Rectal smooth muscle tissue (tissue), 1 donor: ENCODE results near the gene SLC4A2.

ENCODE experiments used
- H3K27ac ChIP-seq: one replicate; pipeline ENCODE4 v1.7.0; 2013; ENCODE audit warnings: low read depth, low read length, inconsistent platforms
- H3K27me3 ChIP-seq: one replicate; pipeline ENCODE4 v1.7.0; 2013; ENCODE audit warnings: low read length; ENCODE audit not compliant: control insufficient read depth, insufficient read depth
- H3K36me3 ChIP-seq: one replicate; pipeline ENCODE4 v1.7.0; 2013; ENCODE audit warnings: low read length; ENCODE audit not compliant: control insufficient read depth, insufficient read depth
- H3K4me1 ChIP-seq: one replicate; pipeline ENCODE4 v1.7.0; 2013; ENCODE audit warnings: low read length; ENCODE audit not compliant: control insufficient read depth, insufficient read depth
- H3K4me3 ChIP-seq: one replicate; pipeline ENCODE4 v1.7.0; 2013; ENCODE audit warnings: low read length
- H3K9ac ChIP-seq: one replicate; pipeline ENCODE4 v1.7.0; 2013; ENCODE audit warnings: low read length

SLC4A2 gene

GRCh38 chr7:151083824-151084160, 24.4 kb downstream of the SLC4A2 start:
- H3K27ac ChIP-seq, result peak overlapping the region; percentile 95
- H3K9ac ChIP-seq, result no peak overlapping the region
- peak overlapping the region; percentile 76 for H3K4me3 ChIP-seq
- H3K36me3 ChIP-seq, result no peaks in the 10 kb centered on the region
- H3K27me3 ChIP-seq, result no peaks in the 10 kb centered on the region
- H3K4me1 ChIP-seq, result peaks cover 43% of the 10 kb centered on the region

DNA sequence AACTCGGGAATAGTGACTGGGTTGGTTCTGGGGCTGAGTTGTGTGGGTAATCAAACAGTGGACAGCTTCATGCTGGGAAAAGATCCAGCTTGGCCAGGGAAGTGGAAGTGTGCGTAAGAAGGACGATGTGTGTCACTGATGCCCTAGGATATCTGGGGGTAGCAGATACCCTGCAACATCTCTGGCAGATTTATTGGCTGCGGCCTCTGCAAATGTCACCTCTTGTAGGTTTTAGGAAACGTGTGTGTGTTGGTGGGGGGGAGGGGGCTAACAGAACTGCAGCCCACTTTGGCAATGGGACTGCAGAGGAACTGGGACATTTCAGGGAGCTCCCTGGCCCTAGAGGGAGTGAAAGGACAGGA, 25.9 kb downstream of the SLC4A2 start:
- peak overlapping the region; percentile 79 for H3K4me3 ChIP-seq
- no peaks in the 10 kb centered on the region for H3K27me3 ChIP-seq
- H3K36me3 ChIP-seq, result no peaks in the 10 kb centered on the region
- H3K27ac ChIP-seq, result peak overlapping the region; percentile 94
- peaks cover 47% of the 10 kb centered on the region for H3K4me1 ChIP-seq
- H3K9ac ChIP-seq, result no peak overlapping the region

GRCh38 chr7:151085691-151086620, 26.6 kb downstream of the SLC4A2 start, which contains the start of gene AGAP3:
Gene AGAP3, plus strand, starts transcription at chr7:151086475. Its CDS starts 267 bp downstream, at chr7:151086742.
- peak within 1 kb of the TSS; percentile 90 for H3K4me3 ChIP-seq
- H3K27ac ChIP-seq, result peak within 1 kb of the TSS; percentile 94
- H3K27me3 ChIP-seq, result no peaks in the 10 kb centered on the region
- H3K9ac ChIP-seq, result peak within 1 kb of the TSS; percentile 86
- H3K4me1 ChIP-seq, result peaks cover 47% of the 10 kb centered on the region
- no peaks in the 10 kb centered on the region for H3K36me3 ChIP-seq

- H3K9ac ChIP-seq, result peak overlapping the region; percentile 38
- peak overlapping the region; percentile 90 for H3K4me3 ChIP-seq
- H3K36me3 ChIP-seq, result no peaks in the 10 kb centered on the region
- peak overlapping the region; percentile 91 for H3K27ac ChIP-seq
- no peaks in the 10 kb centered on the region for H3K27me3 ChIP-seq
- peaks cover 46% of the 10 kb centered on the region for H3K4me1 ChIP-seq
Measured at GRCh38 chr7:151086802-151087244, 27.4 kb downstream of the SLC4A2 start.

GRCh38 chr7:151087245-151088018, 28.0 kb downstream of the SLC4A2 start:
- peak overlapping the region; percentile 91 for H3K27ac ChIP-seq

GRCh38 chr7:151088019-151088855, 28.8 kb downstream of the SLC4A2 start:
- no peaks in the 10 kb centered on the region for H3K27me3 ChIP-seq
- no peaks in the 10 kb centered on the region for H3K36me3 ChIP-seq
- H3K9ac ChIP-seq, result peak overlapping the region; percentile 56
- H3K27ac ChIP-seq, result peak overlapping the region; percentile 91
- H3K4me3 ChIP-seq, result peak overlapping the region; percentile 90
- peaks cover 39% of the 10 kb centered on the region for H3K4me1 ChIP-seq

More at GRCh38 chr7:151087245-151088018, 28.0 kb downstream of the SLC4A2 start:
- peak overlapping the region; percentile 38 for H3K9ac ChIP-seq
- peaks cover 42% of the 10 kb centered on the region for H3K4me1 ChIP-seq
- peak overlapping the region; percentile 90 for H3K4me3 ChIP-seq
- H3K36me3 ChIP-seq, result no peaks in the 10 kb centered on the region
- H3K27me3 ChIP-seq, result no peaks in the 10 kb centered on the region

DNA sequence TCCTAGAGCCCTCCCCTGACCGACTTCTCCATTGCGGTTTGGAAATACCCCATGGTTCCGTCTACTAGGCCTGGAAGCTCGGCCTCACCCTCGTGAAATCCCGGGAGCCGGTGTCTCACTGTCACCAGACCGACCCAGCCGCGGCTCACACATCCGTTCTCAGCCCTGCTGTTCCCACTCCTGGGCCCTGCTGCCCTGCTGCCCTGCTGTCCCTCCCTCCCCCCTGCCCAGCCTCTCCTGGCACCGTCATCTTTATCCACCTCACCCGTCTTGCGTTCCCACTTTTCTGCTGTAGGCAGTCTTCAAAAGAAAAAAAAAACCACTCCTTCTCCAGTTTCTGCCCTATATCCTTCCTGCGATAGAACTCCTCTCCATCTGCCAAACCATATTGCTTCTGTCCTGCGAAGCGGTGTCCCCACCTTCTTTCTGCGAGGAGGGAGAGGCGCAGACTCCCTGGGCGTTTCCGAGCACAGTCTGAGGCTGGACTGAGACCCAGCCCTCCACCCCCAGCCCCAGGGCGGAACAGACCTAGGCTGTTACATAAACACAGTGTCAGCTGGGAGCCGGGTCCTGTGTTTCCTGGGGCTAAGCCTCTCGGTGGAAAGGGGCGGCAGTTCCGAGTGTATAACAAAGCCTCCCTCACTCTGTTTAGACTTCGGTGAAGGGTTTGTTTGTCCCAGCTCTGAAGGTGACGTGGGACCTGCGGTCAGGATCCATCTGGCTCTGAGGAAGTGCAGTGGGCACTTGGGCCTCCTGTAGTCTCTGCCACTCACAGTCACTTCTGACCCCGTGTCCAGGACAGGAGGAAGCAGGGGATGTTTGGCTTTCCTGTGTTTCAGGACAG, 29.7 kb downstream of the SLC4A2 start:
- H3K4me1 ChIP-seq, result peaks cover 39% of the 10 kb centered on the region
- H3K4me3 ChIP-seq, result peak overlapping the region; percentile 90
- H3K27me3 ChIP-seq, result no peaks in the 10 kb centered on the region
- no peaks in the 10 kb centered on the region for H3K36me3 ChIP-seq
- H3K9ac ChIP-seq, result peak overlapping the region; percentile 21
- peak overlapping the region; percentile 91 for H3K27ac ChIP-seq

DNA sequence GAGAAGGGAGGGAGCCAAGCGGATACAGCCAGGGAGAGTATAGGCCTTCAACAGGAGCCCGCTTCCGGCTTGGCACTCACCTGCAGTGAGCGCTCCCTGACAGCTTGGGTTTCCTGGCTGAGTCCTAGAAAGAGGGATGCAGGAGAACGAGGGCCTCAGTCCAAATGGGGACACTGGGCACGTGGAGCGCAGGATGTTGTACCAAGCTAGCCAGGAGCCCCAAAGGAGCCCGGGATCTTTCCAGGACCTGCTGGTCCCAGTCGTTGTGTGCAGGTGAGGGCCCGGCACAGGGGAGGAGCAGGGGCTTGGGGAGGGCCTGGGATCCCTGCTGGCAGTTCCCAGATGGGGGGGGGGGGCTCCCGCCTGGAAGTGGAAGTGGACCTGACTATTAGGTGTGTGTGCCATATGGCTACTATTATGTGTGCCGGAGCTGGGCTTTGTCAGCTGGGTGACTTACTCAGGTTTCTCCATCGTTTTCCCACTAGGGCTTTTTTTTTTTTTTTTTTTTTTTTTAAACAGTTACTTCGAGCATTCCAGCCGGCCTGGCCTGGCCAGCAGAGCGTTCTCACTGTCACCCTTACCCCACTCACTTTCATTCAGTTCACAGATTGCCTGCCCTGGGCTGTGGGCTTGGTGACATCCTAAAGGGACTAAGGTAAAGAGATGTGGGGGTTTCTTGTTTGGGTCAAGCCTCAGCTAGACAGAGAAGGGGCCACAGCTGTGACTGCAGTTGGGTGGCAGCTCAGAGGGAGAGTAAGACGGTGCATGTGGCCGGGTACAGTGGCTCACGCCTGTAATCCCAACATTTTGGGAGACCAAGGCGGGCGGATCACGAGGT, 30.7 kb downstream of the SLC4A2 start:
- Histone ChIP-seq H3K9ac (peak overlapping the region; percentile 10), H3K4me3 (peak overlapping the region; percentile 90), H3K27me3 (no peaks in the 10 kb centered on the region), H3K36me3 (no peaks in the 10 kb centered on the region), H3K4me1 (peaks cover 39% of the 10 kb centered on the region), H3K27ac (peak overlapping the region; percentile 91)

- Histone ChIP-seq H3K27ac (no peak overlapping the region), H3K4me3 (no peak overlapping the region), H3K4me1 (peaks cover 32% of the 10 kb centered on the region), H3K36me3 (no peaks in the 10 kb centered on the region), H3K9ac (no peak overlapping the region), H3K27me3 (no peaks in the 10 kb centered on the region)
Measured at GRCh38 chr7:151091003-151091402, 31.6 kb downstream of the SLC4A2 start.

- peaks cover 32% of the 10 kb centered on the region for H3K4me1 ChIP-seq
- no peaks in the 10 kb centered on the region for H3K36me3 ChIP-seq
- no peak overlapping the region for H3K27ac ChIP-seq
- no peak overlapping the region for H3K9ac ChIP-seq
- H3K27me3 ChIP-seq, result no peaks in the 10 kb centered on the region
- H3K4me3 ChIP-seq, result no peak overlapping the region
Measured at GRCh38 chr7:151091431-151091830, 32.0 kb downstream of the SLC4A2 start.

DNA sequence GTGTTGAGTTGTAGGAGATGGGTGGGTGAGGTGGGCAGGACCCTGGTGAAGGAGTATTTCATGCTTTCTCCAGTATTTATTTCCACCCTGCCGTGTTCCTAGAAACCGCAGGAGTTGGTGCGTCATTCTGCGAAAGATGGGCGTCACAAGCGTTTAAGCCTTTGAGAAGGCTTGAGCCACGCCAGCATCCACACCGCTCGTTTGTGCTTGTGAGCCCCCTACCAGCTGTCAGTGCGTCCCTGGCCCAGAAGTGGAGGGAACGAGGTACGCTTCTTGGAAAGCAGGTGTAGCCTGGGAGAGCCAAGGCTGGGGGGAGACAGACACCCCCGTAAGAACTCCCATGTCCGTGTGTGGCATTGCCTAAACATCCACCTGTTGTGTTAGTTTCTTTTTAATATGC, 32.6 kb downstream of the SLC4A2 start:
- Histone ChIP-seq H3K9ac (no peak overlapping the region), H3K27me3 (no peaks in the 10 kb centered on the region), H3K4me3 (no peak overlapping the region), H3K27ac (no peak overlapping the region), H3K36me3 (no peaks in the 10 kb centered on the region), H3K4me1 (peaks cover 32% of the 10 kb centered on the region)
